K562 (cell line): ENCODE data around the gene PLS1. TPM values are rescaled to one million over a fixed set of nuclear protein-coding genes. Genes with fewer than 3 reads are reported as not detected.

ENCODE experiments used
- ARID1B ChIP-seq: fragments of 450-650 bp; IDR thresholded peaks from 2 replicates; pipeline ENCODE4 v1.6.1; 2016; ENCODE audit warnings: antibody characterized with exemption, mild to moderate bottlenecking, inconsistent platforms
- SNIP1 ChIP-seq: fragments of 450-650 bp; IDR thresholded peaks from 2 replicates; pipeline ENCODE4 v1.7.1; 2017; ENCODE audit warnings: low read depth, mild to moderate bottlenecking
- TRIM24 ChIP-seq, 2 experiments: fragments of 450-650 bp; IDR thresholded peaks; 2 replicates each; pipeline ENCODE4 v1.6.1; 2016
- ZNF589 ChIP-seq: fragments of 200-800 bp; sonication (Bioruptor generic); IDR thresholded peaks from 2 replicates; pipeline ENCODE4 v1.6.1; 2016; ENCODE audit warnings: low read depth, missing genetic modification characterization, missing compliant biosample characterization
- polyA plus RNA-seq, 8 experiments: library from polyadenylated mRNA; depleted of rRNA in 4 of 8; stranded (reverse) in 5 of 8; unstranded in 3 of 8; fragments of >200 nt; fragmentation: Nextera tagmentation in 2 of 8; fragmentation: Illumina TruSeq in 1 of 8; extraction: Ambion mirVana in 2 of 8; extraction: Trizol in 1 of 8; gene quantifications; 2 replicates each; pipeline versions ENCODE4 v1.2.1 to v1.2.3, GENCODE V29; 2011 to 2014; ENCODE audit warnings: inconsistent platforms in 1 of 8, missing spikeins in 1 of 8
- total RNA-seq, 7 experiments: library from RNA; depleted of rRNA in 6 of 7; stranded (reverse); fragments of >200 nt in 6 of 7; fragmentation: Illumina TruSeq in 2 of 7; extraction: Trizol in 2 of 7; gene quantifications; 2 replicates each; pipeline versions ENCODE4 v1.2.1 to v1.2.3, GENCODE V29; 2011 to 2021; ENCODE audit warnings: low replicate concordance in 1 of 7
- TF ChIP-seq, protein P1 (sequence below): fragments of 450-650 bp; IDR thresholded peaks from 2 replicates; pipeline ENCODE4 v1.6.1; 2016; ENCODE audit warnings: mild to moderate bottlenecking, moderate library complexity
- TF ChIP-seq, protein P2 (sequence below), 3 experiments: fragments of 200-800 bp in 1 of 3; sonication (Bioruptor generic) in 1 of 3; sonication (generic) in 1 of 3; formaldehyde crosslinking in 1 of 3; IDR thresholded peaks; 2 replicates each; pipeline versions ENCODE4 v1.6.1 to v1.8.0; 2016 to 2022; ENCODE audit warnings: mild to moderate bottlenecking in 2 of 3, missing compliant biosample characterization in 2 of 3, missing genetic modification characterization in 2 of 3, missing genetic modification reagents in 1 of 3
- TF ChIP-seq, protein P3 (sequence below): fragments of 450-650 bp; IDR thresholded peaks from 2 replicates; pipeline ENCODE4 v1.6.1; 2017; ENCODE audit warnings: antibody characterized with exemption, mild to moderate bottlenecking
- TF ChIP-seq, protein P4 (sequence below): IDR thresholded peaks from 2 replicates; pipeline ENCODE4 v1.6.1; 2016; ENCODE audit warnings: missing genetic modification characterization, missing compliant biosample characterization

The PLS1 gene
- total and polyA plus RNA-seq, 9 of the 15 experiments (the other 6 are each of a cell fraction or from before 2014, with no cell fraction given), result 6.1 to 21.3 (median 13.0) TPM

DNA sequence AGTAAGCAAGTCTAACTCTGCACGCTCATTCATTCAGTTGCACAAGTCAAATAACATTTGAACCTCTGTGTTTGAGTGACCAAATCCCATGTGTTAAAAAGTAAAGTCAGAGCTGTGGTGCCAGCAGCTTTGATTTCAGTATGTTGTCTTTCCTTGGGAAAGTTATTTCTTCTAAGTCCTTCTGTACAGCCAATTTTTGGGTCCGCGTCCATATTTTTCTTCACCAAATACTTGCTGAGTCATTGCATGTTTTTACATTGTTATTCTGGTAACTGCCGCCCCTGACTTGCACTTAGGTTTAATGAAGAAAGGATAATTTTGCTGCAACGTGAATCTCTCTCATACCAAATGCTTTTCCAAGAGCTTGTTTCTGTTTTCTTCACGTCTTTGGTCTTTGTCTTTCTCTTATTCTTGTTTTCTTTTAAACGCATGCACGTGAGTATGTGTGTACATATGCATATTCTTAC is 56.7 kb downstream of the PLS1 start (continued):
- TF ChIP-seq, protein P1, sequence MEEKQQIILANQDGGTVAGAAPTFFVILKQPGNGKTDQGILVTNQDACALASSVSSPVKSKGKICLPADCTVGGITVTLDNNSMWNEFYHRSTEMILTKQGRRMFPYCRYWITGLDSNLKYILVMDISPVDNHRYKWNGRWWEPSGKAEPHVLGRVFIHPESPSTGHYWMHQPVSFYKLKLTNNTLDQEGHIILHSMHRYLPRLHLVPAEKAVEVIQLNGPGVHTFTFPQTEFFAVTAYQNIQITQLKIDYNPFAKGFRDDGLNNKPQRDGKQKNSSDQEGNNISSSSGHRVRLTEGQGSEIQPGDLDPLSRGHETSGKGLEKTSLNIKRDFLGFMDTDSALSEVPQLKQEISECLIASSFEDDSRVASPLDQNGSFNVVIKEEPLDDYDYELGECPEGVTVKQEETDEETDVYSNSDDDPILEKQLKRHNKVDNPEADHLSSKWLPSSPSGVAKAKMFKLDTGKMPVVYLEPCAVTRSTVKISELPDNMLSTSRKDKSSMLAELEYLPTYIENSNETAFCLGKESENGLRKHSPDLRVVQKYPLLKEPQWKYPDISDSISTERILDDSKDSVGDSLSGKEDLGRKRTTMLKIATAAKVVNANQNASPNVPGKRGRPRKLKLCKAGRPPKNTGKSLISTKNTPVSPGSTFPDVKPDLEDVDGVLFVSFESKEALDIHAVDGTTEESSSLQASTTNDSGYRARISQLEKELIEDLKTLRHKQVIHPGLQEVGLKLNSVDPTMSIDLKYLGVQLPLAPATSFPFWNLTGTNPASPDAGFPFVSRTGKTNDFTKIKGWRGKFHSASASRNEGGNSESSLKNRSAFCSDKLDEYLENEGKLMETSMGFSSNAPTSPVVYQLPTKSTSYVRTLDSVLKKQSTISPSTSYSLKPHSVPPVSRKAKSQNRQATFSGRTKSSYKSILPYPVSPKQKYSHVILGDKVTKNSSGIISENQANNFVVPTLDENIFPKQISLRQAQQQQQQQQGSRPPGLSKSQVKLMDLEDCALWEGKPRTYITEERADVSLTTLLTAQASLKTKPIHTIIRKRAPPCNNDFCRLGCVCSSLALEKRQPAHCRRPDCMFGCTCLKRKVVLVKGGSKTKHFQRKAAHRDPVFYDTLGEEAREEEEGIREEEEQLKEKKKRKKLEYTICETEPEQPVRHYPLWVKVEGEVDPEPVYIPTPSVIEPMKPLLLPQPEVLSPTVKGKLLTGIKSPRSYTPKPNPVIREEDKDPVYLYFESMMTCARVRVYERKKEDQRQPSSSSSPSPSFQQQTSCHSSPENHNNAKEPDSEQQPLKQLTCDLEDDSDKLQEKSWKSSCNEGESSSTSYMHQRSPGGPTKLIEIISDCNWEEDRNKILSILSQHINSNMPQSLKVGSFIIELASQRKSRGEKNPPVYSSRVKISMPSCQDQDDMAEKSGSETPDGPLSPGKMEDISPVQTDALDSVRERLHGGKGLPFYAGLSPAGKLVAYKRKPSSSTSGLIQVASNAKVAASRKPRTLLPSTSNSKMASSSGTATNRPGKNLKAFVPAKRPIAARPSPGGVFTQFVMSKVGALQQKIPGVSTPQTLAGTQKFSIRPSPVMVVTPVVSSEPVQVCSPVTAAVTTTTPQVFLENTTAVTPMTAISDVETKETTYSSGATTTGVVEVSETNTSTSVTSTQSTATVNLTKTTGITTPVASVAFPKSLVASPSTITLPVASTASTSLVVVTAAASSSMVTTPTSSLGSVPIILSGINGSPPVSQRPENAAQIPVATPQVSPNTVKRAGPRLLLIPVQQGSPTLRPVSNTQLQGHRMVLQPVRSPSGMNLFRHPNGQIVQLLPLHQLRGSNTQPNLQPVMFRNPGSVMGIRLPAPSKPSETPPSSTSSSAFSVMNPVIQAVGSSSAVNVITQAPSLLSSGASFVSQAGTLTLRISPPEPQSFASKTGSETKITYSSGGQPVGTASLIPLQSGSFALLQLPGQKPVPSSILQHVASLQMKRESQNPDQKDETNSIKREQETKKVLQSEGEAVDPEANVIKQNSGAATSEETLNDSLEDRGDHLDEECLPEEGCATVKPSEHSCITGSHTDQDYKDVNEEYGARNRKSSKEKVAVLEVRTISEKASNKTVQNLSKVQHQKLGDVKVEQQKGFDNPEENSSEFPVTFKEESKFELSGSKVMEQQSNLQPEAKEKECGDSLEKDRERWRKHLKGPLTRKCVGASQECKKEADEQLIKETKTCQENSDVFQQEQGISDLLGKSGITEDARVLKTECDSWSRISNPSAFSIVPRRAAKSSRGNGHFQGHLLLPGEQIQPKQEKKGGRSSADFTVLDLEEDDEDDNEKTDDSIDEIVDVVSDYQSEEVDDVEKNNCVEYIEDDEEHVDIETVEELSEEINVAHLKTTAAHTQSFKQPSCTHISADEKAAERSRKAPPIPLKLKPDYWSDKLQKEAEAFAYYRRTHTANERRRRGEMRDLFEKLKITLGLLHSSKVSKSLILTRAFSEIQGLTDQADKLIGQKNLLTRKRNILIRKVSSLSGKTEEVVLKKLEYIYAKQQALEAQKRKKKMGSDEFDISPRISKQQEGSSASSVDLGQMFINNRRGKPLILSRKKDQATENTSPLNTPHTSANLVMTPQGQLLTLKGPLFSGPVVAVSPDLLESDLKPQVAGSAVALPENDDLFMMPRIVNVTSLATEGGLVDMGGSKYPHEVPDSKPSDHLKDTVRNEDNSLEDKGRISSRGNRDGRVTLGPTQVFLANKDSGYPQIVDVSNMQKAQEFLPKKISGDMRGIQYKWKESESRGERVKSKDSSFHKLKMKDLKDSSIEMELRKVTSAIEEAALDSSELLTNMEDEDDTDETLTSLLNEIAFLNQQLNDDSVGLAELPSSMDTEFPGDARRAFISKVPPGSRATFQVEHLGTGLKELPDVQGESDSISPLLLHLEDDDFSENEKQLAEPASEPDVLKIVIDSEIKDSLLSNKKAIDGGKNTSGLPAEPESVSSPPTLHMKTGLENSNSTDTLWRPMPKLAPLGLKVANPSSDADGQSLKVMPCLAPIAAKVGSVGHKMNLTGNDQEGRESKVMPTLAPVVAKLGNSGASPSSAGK, result peak; percentile 31; the same call in 1 of the 2 replicates
- TF ChIP-seq, protein P2, sequence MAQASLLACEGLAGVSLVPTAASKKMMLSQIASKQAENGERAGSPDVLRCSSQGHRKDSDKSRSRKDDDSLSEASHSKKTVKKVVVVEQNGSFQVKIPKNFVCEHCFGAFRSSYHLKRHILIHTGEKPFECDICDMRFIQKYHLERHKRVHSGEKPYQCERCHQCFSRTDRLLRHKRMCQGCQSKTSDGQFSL (CRISPR knock-in tag; IDR thresholded peaks at IDR 0.05), result no peak
- TF ChIP-seq, protein P2 (tag; IDR thresholded peaks at IDR 0.05), result 0 out of 4 replicates have a peak, but pooled peaks of 1 of the 2 experiments have one; percentile 44
- TF ChIP-seq SNIP1, result no peak
- TF ChIP-seq ZNF589 (CRISPR knock-in tag), result 0 out of 2 replicates have a peak, but pooled peaks have one; percentile 25
- TF ChIP-seq, protein P3, sequence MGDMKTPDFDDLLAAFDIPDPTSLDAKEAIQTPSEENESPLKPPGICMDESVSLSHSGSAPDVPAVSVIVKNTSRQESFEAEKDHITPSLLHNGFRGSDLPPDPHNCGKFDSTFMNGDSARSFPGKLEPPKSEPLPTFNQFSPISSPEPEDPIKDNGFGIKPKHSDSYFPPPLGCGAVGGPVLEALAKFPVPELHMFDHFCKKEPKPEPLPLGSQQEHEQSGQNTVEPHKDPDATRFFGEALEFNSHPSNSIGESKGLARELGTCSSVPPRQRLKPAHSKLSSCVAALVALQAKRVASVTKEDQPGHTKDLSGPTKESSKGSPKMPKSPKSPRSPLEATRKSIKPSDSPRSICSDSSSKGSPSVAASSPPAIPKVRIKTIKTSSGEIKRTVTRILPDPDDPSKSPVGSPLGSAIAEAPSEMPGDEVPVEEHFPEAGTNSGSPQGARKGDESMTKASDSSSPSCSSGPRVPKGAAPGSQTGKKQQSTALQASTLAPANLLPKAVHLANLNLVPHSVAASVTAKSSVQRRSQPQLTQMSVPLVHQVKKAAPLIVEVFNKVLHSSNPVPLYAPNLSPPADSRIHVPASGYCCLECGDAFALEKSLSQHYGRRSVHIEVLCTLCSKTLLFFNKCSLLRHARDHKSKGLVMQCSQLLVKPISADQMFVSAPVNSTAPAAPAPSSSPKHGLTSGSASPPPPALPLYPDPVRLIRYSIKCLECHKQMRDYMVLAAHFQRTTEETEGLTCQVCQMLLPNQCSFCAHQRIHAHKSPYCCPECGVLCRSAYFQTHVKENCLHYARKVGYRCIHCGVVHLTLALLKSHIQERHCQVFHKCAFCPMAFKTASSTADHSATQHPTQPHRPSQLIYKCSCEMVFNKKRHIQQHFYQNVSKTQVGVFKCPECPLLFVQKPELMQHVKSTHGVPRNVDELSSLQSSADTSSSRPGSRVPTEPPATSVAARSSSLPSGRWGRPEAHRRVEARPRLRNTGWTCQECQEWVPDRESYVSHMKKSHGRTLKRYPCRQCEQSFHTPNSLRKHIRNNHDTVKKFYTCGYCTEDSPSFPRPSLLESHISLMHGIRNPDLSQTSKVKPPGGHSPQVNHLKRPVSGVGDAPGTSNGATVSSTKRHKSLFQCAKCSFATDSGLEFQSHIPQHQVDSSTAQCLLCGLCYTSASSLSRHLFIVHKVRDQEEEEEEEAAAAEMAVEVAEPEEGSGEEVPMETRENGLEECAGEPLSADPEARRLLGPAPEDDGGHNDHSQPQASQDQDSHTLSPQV, result peak; percentile 93
- peak; percentile 66 for TF ChIP-seq ARID1B
- TF ChIP-seq, protein P4, sequence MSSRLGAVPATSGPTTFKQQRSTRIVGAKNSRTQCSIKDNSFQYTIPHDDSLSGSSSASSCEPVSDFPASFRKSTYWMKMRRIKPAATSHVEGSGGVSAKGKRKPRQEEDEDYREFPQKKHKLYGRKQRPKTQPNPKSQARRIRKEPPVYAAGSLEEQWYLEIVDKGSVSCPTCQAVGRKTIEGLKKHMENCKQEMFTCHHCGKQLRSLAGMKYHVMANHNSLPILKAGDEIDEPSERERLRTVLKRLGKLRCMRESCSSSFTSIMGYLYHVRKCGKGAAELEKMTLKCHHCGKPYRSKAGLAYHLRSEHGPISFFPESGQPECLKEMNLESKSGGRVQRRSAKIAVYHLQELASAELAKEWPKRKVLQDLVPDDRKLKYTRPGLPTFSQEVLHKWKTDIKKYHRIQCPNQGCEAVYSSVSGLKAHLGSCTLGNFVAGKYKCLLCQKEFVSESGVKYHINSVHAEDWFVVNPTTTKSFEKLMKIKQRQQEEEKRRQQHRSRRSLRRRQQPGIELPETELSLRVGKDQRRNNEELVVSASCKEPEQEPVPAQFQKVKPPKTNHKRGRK (tag), result peak; percentile 62; the same call in 1 of the 2 replicates
- TF ChIP-seq TRIM24 (IDR thresholded peaks at IDR 0.05), result peak in 1 of 2 experiments; percentile 17; a peak in 1 of 4 replicates
